ENCODE measurements around the gene DRAP1. TPM values are rescaled to one million over a fixed set of nuclear protein-coding genes. Genes with fewer than 3 reads are reported as not detected.

The DRAP1 gene
- total and polyA plus RNA-seq, 9 of the 15 experiments (the other 6 are each of a cell fraction or from before 2014, with no cell fraction given) = 9.6 to 200 (median 92.9) TPM

- TF ChIP-seq CUX1 (CRISPR knock-in tag; IDR thresholded peaks at IDR 0.05) (no peak), TAF15 (IDR thresholded peaks at IDR 0.05; ENCODE audit: low read depth, low read length) (peak; percentile 29; the same call in 1 of the 2 replicates), HDAC8 (tag; IDR thresholded peaks at IDR 0.05) (no peak), TCF3 (CRISPR knock-in tag; IDR thresholded peaks at IDR 0.05) (no peak), TEAD4 (IDR thresholded peaks at IDR 0.05; ENCODE audit: low read length) (no peak), TEAD4 (CRISPR knock-in tag; IDR thresholded peaks at IDR 0.05; ENCODE audit: borderline replicate concordance) (no peak), ZNF124 (CRISPR knock-in tag; IDR thresholded peaks at IDR 0.05) (peak; percentile 59; the same call in 1 of the 2 replicates), XRCC4 (IDR thresholded peaks at IDR 0.05; ENCODE audit: extremely low read depth, insufficient read depth, insufficient read length) (no peak), ZFPM2 (CRISPR knock-in tag; IDR thresholded peaks at IDR 0.05) (no peak), ATF3 (IDR thresholded peaks at IDR 0.05) (peak; percentile 95), ATF3 (CRISPR knock-in tag; conservative IDR thresholded peaks at IDR 0.05) (peak; percentile 96; the same call in 1 of the 2 replicates), TAF9B (IDR thresholded peaks at IDR 0.05; ENCODE audit: partially characterized antibody) (peak; percentile 86), ZNF512 (tag; IDR thresholded peaks at IDR 0.05) (no peak)
- TF ChIP-seq, protein P1, sequence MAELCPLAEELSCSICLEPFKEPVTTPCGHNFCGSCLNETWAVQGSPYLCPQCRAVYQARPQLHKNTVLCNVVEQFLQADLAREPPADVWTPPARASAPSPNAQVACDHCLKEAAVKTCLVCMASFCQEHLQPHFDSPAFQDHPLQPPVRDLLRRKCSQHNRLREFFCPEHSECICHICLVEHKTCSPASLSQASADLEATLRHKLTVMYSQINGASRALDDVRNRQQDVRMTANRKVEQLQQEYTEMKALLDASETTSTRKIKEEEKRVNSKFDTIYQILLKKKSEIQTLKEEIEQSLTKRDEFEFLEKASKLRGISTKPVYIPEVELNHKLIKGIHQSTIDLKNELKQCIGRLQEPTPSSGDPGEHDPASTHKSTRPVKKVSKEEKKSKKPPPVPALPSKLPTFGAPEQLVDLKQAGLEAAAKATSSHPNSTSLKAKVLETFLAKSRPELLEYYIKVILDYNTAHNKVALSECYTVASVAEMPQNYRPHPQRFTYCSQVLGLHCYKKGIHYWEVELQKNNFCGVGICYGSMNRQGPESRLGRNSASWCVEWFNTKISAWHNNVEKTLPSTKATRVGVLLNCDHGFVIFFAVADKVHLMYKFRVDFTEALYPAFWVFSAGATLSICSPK (IDR thresholded peaks at IDR 0.05; ENCODE audit: borderline replicate concordance) = no peak
- TF ChIP-seq, protein P2, sequence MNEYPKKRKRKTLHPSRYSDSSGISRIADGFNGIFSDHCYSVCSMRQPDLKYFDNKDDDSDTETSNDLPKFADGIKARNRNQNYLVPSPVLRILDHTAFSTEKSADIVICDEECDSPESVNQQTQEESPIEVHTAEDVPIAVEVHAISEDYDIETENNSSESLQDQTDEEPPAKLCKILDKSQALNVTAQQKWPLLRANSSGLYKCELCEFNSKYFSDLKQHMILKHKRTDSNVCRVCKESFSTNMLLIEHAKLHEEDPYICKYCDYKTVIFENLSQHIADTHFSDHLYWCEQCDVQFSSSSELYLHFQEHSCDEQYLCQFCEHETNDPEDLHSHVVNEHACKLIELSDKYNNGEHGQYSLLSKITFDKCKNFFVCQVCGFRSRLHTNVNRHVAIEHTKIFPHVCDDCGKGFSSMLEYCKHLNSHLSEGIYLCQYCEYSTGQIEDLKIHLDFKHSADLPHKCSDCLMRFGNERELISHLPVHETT (CRISPR knock-in tag; conservative IDR thresholded peaks at IDR 0.05 in 1 of 2, IDR thresholded peaks at IDR 0.05 in 1 of 2) = peak in 1 of 2 experiments; percentile 90; a peak in 2 of 4 replicates
Measured at GRCh38 chr11:65899356-65900124, 19.7 kb upstream of the DRAP1 start (continued).
